ENCODE results near the gene AKT3.
A peak's percentile ranks its signal among the peaks of the same experiment; 100 is the strongest.
"Not testable (repeated sequence)": the region's sequence is repeated elsewhere in the genome, so short reads cannot be mapped to it uniquely, and the experiment has no call there.

Gene AKT3

DNA sequence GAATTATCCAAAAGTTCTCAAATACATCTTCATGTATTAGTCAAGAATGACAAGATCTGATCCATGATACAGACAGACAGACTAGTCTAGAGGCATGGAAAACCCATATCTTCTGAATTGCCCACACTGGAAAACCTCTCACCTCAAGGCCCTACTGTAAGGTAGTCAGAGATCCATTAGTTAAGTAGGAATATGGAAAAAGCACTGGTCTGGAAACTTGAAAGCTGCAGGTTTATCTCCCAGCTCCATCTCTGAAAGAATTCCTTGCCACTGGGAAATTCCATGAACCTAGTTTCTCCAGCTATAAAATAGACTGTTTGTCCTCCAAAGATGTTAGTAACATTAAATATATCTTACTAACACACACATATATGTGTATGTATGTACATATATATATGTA, 169.2 kb downstream of the AKT3 start:
- no peak for DNase-seq

DNA sequence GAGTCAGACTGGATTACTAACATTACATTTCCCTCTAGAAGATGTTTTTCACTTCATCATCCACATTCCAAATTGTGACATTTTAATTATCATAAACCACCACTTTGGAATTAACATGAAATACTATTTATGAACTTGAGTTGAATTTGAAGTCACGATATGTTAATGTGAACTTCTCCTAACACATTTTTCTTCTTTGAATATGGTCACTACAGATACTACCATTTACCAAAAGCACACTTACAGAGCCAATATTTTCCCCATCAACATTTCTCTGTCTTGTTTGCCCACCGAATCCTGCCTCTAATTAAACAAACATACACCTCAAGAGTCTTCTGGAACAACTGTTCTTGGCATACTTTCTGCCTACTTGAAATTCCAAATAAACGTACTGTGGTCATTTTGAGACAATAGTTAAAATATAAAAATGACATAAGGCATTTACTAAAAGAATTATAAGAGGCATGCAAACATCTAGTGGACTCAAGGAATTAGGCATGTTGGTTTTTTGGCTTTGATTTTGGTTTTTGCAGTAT, 177.4 kb downstream of the AKT3 start:
- no peak for DNase-seq

DNA sequence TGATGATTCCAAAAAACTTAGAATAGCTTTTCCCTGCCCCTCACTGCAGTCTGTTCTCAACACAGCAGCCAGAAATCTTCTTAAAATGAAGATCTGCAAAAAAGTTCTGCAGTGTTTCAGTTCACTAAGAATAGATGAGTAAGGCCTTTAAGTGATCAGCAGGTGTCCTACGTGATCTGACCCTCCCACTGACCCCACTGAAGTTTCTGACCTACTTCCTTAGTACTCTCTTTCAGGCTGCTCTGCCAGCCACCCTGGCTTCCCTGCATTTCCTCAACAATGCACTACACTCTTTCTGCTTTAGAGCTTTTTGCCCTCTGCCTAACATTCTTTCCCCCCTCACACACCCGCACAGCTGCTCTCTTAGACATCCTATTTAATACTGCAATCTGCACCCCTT, 182.5 kb downstream of the AKT3 start:
- no peak for DNase-seq

DNA sequence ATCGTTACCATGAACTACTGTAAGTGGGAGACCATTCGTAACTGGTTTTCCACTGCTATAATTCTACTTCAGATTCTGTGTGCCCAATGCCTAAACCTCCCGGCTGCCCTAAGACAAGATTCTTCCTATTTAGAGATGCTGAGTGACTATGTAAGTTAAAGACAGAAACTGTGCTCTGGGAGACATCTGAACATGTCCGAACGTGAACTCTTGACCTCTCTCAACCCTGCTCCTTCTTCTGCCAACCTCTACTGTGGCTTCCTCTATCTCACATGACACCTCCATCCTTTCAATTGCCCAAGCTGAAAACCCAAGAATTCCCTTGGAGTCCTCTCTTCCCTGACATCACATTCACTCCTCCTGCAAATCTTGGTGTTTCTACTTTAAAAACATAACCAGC, 182.9 kb downstream of the AKT3 start:
- no peak for DNase-seq

DNA sequence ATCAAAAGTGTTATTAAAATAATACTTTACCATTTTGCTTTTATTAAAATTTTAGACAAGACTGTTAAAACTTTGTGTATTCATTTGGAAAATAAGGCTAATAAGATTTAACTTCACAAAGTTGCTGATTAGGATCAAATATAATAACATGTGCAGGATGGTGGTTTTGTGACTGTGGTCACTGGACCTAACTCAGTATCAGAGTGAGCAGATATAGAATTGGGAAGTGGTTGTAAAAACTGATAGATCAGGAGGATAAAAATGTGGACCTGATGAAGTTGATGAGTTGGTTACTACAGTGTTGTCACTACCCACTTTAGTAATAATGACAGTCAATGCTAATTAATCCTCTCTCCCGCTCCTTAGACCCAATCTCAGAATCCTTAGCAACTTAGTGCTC, 186.4 kb downstream of the AKT3 start:
- DNase-seq = no peak

DNA sequence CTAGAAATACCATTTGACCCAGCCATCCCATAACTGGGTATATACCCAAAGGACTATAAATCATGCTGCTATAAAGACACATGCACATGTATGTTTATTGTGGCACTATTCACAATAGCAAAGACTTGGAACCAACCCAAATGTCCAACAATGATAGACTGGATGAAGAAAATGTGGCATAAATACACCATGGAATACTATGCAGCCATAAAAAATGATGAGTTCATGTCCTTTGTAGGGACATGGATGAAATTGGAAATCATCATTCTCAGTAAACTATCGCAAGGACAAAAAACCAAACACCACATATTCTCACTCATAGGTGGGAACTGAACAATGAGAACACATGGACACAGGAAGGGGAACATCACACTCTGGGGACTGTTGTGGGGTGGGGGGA, 187.9 kb downstream of the AKT3 start:
- DNase-seq = not testable (repeated sequence)

DNA sequence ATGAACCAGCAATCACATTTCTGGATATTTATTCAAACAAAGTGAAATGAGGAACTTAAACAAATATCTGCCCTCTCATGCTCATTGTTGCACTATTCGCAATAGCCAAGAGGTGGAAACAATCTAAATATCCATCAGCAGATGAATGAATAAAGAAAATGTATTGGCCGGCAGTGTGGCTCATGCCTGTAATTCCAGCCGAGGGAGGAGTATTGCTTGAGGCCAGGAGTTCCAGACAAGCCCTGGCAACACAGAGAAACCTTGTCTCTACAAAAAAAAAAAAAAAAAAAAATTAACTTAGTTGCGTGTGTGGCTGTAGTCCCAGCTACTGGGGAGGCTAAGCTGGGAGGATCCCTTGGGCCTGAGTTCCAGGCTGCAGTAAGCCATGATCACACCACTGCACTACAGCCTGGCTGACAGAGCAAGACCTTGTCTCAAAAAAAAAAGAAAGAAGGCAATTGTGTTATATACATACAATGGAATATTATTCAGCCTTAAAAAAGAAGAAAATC, 191.4 kb downstream of the AKT3 start:
- DNase-seq = peak in 1 of 2 donors; percentile 7

DNA sequence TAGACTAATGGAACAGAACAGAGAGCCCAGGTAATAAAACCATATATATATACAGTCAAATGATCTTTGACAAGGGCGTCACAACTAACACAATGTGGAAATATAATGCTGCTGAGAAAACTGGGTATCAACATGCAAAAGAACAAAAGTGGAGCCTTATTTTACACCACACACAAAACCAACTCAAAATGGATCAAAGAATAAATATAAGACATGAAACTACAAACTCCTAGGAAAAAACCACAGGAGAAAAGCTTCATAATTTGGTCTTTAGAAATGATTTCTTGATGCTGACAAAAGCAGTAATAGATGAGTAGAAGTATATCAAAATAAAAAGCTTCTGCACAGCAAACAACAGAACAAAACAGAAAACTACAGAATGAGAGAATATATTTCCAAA, 192.2 kb downstream of the AKT3 start:
- DNase-seq = no peak

DNA sequence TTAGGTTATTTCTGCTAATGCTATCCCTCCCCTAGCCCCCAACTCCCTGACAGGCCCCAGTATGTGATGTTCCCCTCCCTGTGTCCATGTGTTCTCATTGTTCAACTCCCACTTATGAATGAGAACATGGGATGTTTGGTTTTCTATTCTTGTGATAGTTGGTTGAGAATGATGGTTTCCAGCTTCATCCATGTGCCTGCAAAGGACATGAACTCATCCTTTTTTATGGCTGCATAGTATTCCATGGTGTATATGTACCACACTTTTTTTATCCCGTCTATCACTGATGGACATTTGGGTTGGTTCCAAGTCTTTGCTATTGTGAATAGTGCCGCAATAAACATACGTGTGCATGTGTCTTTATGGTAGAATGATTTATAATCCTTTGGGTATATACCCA, 200.5 kb downstream of the AKT3 start:
- DNase-seq = not testable (repeated sequence)

DNA sequence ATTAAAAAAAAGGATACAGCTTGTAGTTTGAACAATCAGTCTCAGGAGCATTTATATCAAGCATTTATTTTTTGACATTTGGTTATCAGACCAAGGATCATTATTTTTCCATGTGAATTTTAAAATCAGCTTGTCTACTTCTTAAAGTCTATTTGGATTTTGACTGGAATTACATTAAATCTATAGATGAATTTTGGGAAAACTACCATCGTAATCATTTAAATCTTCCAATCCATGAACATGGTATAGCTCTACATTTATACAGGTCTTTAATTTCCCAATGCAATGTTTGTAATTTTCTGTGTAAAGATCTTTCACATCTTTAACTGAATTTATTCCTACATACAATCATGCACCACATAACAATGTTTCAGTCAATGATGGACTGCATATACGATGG, 203.2 kb downstream of the AKT3 start:
- no peak for DNase-seq

DNA sequence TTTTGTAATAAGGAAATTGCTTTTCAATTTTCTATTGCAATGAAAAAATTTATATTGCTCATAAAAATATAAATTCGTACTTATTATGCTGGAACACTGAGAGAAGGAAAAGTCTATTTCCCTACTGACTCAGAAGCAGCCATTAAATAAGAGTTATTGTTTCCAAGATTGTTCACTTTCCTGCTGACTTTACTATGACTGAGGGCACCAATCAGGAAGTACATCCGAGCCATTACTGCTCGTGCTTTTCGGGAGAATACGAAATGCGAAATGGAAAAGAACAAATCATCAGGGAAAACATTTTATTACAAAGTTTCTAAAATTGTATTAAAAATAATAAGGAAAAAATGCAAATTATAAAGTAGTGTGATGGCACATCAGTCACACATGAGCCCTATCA, 204.8 kb downstream of the AKT3 start:
- DNase-seq = no peak

DNA sequence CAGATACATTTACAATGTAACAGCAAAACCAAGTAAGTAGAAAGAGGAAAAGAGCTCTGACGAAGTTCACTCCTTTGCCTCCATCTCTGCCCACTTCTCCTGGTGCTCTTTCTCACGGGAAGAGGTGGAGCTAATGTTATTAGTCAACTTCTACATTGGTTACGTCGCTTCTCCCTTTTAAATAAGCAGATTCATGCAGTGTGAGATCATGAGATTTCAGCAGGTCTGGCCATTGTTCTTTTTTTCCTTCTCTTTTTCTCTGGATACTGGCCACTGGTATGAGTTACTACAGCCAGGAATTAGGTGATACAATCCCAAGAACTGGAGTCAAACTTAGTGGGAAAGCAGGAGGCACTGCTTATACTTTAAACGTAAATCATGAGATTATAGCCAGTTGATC, 207.1 kb downstream of the AKT3 start:
- DNase-seq = peak; percentile 49 to 71

DNA sequence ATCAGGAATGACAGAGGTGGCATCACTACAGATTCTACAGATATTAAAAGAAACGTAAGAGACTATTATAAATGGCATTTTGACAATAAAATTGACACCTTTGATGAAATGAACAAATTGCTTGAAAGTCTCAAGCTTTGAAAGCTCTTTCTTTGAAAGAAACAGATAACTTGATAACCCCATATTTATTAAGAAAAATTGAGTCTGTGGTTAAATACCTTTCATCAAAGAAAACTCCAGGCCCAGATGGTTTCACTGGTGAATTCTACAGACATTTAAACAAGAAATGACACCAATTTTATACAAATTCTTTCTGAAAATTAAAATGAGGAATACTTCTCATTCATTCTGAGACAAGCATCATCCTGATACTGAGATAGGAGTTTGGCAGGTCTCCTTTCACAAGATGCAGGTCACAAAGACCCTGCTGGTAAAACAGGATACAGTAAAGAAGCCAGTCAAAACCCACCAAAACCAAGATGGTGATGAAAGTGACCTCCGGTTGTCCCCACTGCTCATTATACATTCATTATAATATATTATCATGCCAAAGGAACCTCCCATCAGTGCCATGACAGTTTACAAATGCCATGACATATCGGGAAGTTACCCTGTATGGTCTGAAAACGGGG, 210.9 kb downstream of the AKT3 start:
- DNase-seq = no peak

DNA sequence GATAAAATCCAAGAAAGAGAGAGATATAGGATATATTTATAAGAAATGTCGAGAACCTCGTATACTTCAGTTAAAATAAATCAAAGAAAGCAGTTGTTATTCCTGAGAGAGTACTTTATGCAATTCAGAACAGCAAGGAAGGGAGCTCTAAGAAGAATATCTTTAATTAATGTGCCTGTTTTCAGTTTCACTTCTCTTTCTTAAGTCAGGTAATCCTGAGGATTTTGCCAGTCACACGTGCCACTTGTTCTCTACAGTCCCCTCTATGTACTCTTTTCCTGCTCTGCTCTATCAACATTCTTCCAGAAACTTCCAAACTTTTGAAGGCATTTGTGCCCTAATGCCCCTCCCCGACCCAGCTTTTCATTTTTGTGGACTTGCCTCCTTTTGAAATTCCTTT, 211.9 kb downstream of the AKT3 start:
- no peak for DNase-seq

DNA sequence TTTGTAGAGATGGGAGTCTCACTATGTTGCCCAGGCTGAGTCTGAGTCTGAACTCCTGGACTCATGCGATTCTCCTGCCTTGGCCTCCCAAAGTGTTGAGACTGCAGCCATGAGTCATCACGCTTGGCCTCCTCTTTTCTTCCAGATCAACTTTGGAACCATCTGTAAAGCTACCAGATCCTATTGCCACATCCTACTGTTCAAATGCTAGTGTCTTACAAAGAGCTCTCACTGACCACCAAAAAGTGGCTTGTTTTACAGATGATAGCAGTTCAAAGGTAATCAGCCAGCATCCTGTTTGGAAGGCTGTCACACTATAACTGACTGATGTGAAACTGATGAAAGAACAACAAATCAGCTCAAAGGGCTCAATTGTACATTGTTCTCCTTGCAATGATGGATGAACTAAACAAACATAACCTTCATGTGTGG, 221.6 kb downstream of the AKT3 start:
- no peak for DNase-seq

DNA sequence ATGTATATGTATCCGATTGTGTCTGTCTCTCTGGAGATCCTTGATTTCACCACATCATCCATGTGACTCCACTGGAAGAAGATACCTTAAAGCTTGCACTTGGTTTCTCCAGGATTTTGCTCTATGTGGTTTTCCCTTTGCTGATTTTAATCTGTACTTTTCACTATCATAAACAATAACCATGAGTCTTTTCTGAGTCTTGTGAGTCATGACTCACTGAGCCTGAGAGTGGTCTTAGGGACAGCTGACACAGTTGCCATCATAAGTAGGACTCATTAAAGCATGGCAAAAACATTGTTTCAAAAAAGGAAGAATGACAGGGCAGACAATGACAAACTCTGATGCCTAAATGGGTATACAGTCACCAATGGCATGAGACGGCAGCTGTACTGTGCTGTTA, 226.2 kb downstream of the AKT3 start:
- DNase-seq = peak; percentile 4 to 12

DNA sequence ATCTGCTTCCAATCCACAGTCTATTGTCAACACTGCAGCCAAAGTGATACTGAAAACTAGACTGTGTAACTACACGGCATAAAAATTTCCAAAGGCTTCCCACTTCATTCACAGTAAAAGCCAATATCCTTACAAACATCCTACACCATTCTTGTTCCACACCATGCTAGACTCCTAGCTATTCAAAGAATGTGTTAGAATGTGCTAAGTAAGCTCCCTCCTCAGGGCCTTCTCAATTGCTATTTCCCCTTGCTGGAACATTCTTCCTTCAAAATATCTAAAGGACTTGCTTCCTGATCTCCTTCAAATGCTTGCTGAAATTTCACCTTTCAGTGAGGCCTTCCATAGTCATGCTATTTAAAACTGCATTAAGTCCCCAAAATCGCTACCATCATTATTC, 228.1 kb downstream of the AKT3 start:
- DNase-seq = no peak

DNA sequence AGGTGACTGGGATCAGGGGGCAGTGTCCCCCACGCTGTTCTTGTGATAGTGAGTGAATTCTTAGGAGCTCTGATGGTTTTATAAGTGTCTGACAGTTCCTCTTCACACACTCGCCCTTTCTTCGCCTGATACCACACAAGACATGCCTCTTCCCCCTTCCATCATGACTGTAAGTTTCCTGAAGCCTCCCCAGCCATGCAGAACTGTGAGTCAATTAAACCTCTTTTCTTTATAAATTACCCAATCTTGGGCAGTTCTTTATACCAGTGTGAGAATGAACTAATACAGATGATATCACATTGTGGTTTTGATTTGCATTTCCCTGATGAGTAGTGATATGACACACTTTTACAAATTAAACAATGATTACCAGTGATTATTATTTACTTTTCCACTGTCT, 229.9 kb downstream of the AKT3 start:
- no peak for DNase-seq

DNA sequence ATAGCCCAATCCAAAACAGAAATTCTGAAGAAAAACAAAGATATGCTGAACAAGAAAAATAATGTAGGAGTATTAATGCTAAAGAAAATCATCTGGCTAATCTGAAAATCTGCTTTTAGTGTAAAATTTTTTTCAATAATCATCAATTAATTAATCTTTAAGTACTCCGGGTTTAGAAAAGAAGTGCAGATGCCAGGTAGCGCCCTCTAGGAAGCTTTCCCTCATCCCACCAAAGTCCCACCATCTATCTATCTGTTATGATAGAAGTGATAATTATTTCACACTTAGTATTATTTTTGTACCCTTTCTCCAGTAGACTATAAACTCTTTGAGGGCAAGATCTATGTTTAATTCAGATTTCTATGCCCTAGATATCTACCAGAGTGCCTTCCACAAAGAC, 240.3 kb downstream of the AKT3 start:
- DNase-seq = no peak

DNA sequence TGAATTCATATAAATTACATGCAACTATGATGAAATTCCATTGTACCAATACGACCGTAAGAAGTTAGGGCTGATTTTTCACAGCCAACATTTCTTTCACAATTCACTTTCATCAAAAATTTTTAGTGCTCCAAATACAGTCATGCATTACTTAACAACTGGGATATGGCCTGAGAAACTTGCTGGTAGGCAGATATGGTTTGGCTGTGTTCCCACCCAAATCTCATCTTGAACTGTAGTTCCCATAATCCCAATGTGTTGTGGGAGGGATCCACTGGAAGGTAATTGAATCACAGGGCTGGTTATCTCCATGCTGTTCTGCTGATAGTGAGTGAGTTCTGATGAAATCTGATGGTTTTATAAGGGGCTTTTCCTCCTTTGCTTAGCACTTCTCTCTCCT, 244.4 kb downstream of the AKT3 start:
- no peak for DNase-seq

DNA sequence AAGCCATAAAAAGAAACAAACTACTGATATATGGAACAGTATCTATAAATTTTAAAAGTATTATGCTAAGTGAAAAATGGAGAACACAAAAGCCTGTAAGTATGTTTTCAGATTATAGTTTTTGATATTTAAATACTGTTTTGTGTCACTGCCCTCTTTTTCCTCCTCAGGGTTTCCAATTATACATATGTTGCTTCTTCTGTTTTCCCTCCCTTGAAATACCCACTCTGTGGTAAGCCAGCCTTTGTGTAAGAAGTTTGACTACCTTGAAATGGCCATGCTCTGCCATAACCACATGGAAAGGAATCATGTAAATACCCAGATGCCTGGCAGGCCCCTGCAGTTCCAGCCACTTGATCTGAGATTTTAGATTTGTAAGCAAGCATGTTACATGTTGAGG, 248.3 kb downstream of the AKT3 start:
- DNase-seq = no peak

DNA sequence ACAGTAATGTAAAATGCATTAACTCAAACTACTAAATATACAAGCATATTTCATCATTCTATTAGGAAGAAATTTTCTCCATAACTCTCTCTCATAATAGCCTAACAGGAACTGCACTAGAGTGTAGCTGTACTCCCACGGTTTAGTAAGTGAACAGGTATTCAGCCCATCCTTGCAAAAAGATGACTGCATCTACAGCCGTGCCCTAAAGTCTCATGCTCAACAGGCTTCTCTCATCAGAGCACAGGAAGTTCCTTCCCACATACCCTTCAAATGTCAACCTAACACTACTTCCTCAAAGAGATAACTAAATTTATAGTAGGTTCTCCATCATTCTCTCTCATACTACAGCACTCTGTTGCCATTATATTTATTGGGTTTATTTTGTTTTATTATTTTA, 251.6 kb downstream of the AKT3 start:
- peak; percentile 66 to 78 for DNase-seq

DNA sequence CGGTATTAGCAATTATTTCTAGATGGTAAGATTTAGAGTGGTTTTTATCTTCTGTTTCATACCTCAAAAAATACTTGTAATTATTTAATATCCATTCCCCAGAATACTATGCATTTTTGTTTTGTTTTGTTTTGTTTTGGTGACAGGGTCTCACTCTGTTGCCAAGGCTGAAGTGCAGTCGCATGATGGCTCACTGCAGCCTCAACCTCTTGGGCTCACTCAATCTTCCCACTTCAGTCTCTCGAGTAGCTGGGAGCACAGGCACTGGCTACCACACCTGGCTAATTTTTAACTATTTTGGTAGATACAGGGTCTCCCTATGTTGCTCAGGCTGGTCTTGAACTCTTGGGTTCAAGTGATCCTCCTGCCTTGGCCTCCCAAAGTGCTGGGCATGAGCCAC, 252.7 kb downstream of the AKT3 start:
- no peak for DNase-seq

DNA sequence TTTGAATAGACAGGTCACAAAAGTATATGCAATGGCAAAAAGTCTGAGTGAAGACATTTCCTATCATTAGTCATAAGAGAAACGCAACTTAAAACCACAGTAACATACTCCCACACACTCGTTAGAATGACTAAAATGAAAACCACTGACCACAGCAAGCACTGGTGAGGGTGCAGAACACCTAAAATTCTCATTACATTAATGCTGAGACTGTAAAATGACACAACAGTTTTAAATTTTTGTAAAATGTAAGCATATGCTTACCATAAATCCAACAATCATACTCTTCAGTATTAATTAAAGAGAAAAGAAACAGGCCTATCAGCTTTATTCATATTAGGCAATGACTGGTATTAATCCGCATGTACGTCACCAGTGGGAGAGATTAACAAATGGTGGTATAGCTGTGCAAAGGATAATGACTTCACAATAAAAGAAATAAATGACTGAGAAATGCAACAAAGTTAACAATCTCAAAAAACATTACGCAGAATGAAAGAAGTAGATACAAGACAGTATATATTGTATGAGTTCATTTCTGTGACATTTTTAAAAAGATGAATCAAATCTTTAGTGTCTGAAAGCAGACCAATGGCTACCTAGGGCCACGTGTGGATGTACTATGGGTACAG, 253.5 kb downstream of the AKT3 start:
- peak; percentile 85 to 87 for DNase-seq

All from inflammatory macrophage treated with lipopolysaccharide for 1 hour (primary cell).